Astrocyte of the spinal cord (primary cell): ENCODE data around the gene PDE6B.
A peak's percentile ranks its signal among the peaks of the same experiment; 100 is the strongest.

ENCODE experiments used
- DNase-seq: peaks from one replicate; pipeline ENCODE4 v3.0.0; 2011; ENCODE audit warnings: low read depth, low spot score
- H3K4me3 ChIP-seq: 2 replicates; pipeline ENCODE4 v1.5.1; 2011; ENCODE audit warnings: low read depth, mild to moderate bottlenecking, low read length, moderate library complexity
- CTCF ChIP-seq: IDR thresholded peaks from 2 replicates; pipeline ENCODE4 v1.5.1; 2012; ENCODE audit warnings: low read depth, mild to moderate bottlenecking, low read length, inconsistent platforms
- in situ Hi-C: cut with HindIII; loops from 2 replicates; pipeline ENCODE4 v1.10.0; 2017; ENCODE audit warnings: low sequenced_read_pairs

The PDE6B gene

GRCh38 chr4:675036-675882 is 49.9 kb downstream of the PDE6B start:
- in situ Hi-C loops: no loop called here
- no peak for TF ChIP-seq CTCF
- peak overlapping the region; percentile 68 for H3K4me3 ChIP-seq
- DNase-seq: no peak

- DNase-seq: no peak
- H3K4me3 ChIP-seq: no peak overlapping the region
- in situ Hi-C loops: no loop called here
- no peak for TF ChIP-seq CTCF
Measured at GRCh38 chr4:675980-676870, 50.9 kb downstream of the PDE6B start.

- DNase-seq: no peak
- in situ Hi-C loops: no loop called here
- TF ChIP-seq CTCF: no peak
- H3K4me3 ChIP-seq: no peak overlapping the region
Measured at GRCh38 chr4:676871-677235, 51.5 kb downstream of the PDE6B start.

GRCh38 chr4:677431-678293 is 52.3 kb downstream of the PDE6B start:
- DNase-seq: no peak
- in situ Hi-C loops: no loop called here
- TF ChIP-seq CTCF: no peak
- H3K4me3 ChIP-seq: no peak overlapping the region

- H3K4me3 ChIP-seq: no peak overlapping the region
- in situ Hi-C loops: no loop called here
- TF ChIP-seq CTCF: no peak
- DNase-seq: no peak
Measured at GRCh38 chr4:678331-679103, 53.1 kb downstream of the PDE6B start.

- in situ Hi-C loops: no loop called here
- no peak for TF ChIP-seq CTCF
- no peak overlapping the region for H3K4me3 ChIP-seq
- DNase-seq: no peak
Measured at GRCh38 chr4:679104-679481, 53.7 kb downstream of the PDE6B start.
